GM03348 (cell line): Measurements from ENCODE around the gene CDC45.
A peak's percentile ranks its signal among the peaks of the same experiment; 100 is the strongest.

Source experiments
- DNase-seq: peaks from one replicate; pipeline ENCODE4 v3.0.0; 2012; ENCODE audit warnings: low spot score

CDC45 gene

DNA sequence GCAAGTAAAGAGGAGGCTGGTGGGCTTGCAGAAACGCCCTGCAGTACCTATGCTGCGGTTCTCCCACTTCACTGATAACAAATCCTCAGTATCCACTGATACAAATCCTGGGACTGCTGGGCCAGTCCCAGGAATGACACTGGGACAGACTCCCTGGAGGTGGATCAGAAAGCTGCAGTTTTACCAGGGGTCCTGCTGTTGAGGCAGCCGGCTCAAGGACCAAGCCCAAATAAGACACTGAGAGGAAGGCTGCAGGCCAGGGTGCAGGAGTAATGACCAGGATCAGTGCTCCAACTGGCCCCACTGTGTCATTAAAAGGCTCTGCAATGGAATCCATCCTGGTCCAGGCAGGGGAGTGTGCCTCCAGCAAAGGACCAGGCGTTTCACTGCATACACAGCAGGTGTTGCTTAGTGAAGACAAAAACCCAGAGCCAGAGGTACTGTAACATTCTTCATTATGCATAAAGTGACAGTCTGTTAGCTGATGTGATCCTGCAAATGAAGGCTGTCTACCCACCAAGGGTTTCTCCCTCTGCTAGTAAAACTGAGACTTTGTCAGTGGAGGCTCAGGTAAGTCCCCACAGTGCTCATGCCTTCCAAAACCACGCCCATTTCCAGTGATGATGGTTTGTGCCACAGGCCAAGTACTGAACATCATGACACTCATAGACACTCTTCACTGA is 30.8 kb upstream of the CDC45 start:
- DNase-seq: no peak

DNA sequence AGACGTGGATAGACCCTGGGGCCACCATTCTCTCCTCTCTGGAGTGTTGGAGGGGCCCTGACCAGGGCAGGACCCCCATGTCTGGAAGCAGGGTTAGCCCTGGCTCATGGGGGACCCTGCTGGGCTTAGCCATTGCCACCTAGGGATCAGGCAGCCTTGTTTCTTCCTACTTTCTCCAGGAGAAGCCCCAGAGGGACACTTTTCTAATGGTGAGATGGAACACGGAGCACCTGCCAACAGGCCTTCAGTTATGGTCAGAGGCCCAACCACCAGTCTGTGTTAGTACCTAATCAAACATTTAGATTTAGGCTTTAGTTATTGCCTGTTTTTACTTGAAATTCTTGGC is 30.3 kb upstream of the CDC45 start:
- DNase-seq: no peak

DNA sequence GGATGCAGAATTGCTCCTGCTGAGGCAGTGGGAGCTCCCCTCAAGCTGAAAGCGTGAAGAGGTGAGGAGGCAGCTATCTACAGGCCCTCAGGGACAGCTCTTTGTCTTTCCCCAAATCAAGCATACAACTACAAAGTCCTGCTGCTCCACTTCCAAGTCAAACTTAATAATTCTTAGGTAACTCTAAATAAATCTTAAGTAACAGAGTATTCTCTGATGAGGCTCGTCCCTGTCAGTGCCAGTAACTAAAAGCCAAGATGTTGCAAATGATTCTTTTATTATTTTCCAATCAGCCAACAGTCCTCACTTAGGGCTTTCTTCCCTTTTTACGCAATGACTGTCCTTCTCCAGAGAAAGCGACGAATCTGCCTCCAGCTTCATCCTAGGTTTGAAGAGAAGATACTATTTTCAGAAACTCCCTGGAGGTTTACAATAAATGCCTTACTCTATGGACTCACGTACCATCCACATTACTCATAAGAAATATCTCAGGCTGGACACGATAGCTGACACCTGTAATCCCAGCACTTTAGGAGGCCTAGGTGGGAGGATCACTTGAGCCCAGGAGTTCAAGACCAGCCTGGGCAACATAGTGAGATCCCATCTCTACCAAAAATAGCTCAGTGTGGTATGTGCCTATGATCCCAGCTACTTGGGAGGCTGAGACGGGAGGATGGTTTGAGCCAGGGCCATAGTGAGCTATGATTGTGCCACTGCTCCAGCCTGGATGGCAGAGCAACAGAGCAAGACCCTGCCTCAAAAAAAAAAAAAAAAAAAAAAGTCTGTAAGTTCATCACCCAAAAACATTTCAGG is 29.2 kb upstream of the CDC45 start:
- DNase-seq: no peak

DNA sequence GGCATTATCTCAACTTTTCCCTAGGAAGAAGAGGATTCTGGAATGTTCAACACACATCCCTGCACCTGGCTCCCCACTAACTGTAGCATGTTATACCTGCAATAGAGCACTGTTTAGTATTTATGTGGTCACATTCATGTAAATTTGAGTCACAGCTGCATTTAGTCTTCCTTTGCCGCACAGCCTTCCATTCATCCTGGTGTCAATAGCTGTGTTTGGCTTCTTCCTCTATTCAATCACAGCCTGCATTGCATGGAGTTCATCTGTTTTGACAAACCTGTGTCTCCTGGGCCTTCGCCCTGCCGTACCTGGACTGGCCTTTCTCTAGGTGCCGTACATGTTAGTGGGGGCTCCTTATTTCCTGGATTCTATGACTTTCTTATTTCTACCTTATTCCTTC is 28.1 kb upstream of the CDC45 start:
- DNase-seq: no peak

DNA sequence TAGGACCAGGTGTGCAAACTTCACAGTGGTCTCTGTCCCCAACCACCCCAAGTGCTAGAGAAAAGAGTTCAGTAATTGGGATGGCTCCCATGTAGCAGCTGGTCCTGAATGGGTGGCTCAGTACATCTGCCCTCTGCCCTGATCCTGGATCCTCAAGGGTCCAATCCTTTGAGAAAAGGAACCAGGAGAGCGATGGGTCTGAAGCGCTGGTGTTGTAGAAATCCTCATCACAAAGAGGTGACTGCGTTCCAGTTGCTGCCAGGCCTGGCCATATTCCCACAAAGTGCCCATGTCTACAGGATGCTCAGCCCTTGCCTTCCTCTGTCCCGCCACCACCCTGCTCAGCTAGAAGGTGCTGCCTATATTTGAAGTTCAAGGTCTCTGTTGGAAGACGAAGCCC is 26.0 kb upstream of the CDC45 start:
- no peak for DNase-seq

DNA sequence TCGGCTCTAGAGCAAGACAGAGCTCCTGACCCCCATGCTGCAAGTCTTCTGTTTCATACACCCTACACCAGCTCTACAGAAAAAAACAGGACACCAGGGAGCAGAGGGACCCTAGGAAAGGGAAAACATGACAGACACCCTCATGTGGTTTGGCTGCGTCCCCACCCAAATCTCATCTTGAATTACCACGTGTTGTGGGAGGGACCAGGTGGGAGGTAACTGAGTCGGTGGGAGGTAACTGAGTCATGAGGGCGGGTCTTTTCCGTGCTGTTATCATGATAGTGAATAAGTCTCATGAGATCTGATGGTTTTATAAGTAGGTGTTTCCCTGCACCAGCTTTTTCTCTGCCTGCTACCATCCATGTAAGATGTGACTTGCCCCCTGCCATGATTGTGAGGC is 25.6 kb upstream of the CDC45 start:
- DNase-seq: no peak

DNA sequence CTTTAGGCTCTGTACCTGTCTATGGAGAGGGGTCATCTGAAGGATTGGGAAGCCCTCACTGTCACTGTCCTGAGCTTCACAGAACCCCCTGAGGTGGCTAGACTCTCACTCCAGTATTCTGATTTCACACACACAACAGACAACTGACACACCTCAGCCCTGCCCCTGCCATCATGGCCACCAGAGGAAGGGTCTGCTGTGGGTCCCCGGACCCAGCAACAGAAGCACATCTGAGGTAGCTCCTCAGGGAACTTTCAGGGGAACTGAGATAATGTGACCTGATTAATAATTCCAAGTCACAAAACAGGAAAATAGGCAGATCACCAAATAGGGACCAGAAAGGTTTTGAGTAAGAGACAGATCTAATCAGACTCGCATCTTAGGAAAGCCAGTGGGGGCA is 24.7 kb upstream of the CDC45 start:
- DNase-seq: no peak

DNA sequence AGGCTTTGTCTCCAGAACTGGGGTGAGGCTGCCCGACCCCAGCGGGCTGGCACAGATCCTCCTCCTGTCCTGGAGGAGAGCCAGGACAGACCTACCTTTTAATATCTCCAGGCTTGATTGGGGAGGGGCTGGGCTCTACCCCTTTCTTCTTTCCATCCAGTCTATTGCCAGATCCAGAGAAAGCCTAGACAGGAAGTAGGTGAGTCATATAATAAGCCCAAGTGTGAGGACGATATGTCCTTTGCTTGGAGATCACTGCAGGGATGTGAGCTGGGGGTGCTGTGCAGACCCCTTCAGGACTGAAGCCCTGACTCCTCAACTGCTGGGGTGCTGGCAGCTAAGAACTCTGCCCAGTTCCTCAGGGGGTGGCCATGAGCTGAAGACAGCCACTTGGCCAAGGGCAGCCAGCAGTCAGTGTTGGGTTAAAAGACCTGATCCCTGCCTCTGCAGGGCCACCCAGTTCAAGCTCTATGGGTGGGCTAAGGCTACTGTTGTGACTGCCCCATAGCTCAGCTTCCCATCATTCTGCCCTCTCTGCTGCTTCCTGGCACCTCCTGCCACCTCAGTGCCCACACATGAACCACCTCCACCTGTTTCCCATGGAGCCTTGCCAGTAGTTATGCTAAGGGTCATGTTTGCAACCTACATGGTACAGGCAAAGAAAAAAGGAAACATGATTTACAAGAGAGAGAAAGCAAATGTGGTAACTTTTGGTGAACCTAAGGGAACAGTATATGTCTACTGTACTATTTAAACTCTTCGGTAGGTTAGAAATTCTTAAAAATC is 23.9 kb upstream of the CDC45 start:
- no peak for DNase-seq

DNA sequence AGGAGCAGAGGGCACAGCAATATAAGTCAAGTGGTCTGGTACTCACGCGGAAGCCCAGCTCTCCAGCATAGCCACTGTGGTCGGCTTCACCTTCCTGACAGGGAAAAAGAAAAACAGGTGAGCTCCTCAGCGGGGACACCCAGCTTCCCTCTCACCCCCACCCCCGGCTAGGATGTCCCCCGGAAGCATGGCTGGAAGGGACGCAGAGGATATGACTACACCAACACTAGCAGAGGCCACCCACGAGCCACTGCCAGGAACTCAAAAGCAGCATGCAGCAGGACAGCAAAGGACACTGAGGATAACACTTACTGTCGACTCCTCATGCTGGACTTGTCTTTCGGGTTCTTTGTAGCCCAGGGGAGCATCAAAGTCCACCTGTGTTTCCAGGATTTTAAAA is 23.2 kb upstream of the CDC45 start:
- no peak for DNase-seq

DNA sequence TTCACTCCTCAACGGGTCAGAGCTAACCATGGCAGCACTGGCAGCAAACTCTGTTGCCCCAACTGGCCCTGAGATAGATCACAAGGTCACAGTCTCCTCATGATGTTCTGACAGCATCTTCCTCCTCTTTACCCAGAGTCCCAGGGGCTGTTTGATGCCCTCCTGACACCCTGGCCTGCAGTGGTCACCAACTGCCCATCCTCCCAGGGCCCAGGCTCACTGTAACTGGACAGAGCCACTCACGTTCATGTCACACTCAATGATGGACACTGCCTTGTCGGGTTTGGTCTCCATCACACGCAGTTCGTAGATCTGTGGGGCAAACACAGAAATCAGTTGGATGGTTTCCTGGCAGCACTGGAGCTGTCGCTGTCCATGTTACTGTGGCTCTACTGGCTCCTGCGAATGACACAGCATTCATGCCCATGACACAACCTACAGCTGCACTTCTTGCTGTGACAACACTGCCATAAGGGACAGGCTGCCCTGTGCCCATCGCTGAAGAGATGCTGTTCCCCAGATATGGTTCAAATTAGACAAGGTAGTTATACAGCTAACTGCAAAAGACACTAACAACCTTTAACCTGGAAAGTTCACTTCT is 21.8 kb upstream of the CDC45 start:
- no peak for DNase-seq

DNA sequence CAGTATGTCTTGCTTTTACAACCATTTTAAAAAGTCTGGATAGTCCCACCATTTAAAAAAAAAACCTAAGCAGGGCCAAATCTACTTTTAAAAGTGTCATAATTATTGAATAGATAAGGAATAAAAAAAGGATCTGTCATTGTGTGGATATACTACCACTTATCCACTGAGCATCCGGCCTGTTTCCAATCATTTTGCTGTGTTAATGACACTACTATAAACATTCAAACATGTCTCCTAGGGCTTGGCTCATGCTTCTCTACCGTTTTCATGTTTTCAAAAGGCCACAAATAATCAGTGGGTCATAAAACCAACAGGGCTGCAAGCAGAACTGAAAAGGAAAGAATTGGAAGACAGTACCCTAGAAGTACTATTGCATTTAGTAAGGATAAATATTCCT is 19.7 kb upstream of the CDC45 start:
- no peak for DNase-seq

DNA sequence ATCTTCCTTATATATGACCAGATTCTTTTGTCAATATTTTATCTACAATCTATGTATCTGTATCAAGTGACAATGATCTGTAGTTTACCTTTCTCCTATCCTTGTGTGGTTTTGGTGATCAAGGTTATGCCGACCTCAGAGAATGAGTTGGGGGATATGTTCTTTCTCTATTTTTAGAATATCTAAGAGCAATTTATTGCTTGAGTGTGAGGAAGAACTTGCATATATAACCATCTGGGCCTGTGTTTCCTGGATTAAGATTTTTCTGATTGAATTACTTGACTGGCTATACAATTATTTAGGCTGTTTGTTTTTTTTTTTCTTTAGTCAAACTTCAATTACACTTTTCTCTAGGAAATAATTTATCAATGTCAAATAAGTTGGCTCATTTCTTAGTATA is 18.2 kb upstream of the CDC45 start:
- DNase-seq: no peak

DNA sequence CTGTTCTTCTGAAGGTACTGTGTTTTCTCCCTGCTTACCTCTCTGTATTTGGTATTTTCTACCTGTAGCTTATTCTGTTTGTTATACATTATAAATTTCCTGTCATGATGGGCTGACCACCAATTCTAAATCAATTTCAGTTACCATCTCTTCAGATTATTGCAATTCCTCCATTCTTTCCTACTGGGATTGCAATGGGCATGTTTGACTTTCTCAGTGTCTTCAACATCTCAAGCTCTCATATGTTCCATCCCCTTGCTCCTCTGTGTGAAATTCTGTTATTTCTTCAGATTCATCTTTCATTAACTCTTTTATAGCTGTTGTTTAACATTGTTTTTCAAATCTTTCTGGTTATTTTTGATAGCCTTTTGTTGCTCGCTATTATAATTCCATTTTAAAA is 16.7 kb upstream of the CDC45 start:
- DNase-seq: no peak

DNA sequence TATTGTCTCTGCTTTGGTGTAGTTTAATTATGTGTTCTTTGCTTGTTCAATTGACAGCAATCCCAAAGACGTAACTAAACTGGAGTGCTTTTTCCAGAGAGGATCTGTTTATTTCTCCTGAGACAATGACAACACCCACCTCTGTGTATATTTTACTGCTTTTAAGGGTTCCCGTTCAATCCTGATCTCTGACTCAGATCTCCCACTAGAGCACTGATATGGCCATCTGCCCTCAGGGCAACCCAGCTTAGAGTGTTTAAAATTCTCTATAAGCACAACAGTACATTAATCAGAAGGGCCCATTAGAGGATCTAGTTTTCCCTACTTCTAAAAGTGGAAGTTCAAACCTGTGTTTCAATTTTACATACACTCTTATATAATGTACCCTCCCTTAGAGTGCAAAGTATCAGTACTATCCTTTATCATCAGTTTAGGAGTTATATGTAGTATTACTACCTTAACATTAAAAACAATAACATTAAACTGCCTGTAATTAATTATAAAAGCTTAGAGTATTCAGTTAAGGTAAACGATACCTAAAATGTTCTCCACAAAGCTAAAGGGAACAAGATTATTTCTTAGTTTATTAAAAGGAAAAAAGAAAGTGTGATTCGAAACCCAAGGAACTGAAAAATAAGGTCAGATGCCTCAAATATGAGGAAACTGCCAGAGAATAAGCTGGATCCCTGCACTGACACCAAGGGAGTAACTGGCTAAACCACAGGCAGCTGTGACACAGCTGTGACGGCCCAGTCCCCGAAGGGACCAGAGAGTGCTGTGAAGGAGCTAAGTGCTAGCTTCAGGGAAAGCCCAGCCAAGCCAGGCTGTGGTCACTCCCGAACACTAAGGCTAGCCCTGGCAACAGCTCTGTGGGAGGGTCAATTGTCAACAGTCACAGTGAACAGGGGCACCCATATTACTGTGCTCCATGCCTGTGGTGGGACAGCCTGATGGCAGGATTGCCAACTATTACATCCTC is 15.9 kb upstream of the CDC45 start:
- peak; percentile 32 for DNase-seq

DNA sequence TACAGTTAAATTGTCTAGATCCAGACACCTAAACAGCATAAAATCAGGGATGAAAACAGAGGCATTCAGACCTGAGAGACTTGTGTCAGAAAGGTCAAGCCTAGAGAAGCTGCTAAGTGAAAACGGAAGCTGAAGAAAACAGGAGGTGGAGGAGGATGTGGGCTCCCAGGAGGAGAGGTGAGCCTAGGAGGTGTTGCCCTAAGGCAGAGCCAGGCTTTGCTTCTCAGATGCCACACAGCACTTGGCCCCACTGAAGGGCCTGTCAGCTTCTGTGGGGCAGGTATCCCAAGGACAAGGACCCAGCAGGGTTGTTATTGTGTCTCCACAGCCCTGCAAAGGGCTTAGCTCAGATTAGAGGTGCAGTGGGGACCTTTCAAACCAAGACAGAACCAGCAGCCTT is 15.2 kb upstream of the CDC45 start:
- DNase-seq: no peak

DNA sequence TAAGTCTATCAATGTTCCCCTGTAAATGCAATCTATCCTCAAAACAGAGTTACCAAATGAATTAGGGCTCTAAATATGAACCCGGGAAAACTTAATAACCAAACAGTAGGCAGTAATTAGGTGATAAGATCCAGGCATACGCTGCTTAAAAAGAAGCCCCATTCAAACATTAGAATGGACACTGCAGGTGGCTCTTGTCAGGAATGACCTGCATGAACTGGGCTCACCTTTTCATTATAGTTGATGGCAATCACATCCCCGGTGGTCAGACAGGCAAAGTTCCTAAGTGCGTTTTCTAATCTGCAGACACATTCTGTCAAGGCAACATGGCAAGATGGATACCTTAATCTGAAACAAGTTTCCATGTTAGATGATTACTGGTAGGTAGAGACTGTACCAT is 14.7 kb upstream of the CDC45 start:
- no peak for DNase-seq

DNA sequence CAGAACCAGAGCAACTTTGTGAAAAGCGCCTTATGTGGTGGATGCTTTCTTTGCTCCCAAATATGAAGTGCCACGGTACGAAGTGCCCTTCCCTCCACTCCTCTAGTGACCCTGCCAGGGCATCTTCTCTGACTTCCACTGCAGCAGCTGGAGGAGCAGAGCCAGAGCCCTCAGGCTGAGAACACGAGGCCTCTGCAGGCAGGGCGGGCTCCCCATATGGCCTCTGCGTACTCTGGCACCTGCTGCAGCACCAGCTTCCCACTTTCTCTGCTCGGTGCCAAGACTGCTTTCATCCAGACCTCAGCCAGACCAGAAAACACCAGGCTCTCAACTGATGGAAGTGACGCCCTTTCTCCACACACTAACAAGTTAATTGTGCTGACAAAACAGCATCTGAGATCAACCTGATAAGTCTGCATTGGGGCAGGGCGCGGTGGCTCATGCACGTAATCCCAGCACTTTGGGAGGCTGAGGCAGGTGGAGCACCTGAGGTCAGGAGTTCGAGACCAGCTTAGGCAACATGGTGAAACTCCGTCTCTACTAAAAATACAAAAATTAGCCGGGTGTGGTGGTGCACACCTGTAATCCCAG is 13.5 kb upstream of the CDC45 start:
- no peak for DNase-seq

DNA sequence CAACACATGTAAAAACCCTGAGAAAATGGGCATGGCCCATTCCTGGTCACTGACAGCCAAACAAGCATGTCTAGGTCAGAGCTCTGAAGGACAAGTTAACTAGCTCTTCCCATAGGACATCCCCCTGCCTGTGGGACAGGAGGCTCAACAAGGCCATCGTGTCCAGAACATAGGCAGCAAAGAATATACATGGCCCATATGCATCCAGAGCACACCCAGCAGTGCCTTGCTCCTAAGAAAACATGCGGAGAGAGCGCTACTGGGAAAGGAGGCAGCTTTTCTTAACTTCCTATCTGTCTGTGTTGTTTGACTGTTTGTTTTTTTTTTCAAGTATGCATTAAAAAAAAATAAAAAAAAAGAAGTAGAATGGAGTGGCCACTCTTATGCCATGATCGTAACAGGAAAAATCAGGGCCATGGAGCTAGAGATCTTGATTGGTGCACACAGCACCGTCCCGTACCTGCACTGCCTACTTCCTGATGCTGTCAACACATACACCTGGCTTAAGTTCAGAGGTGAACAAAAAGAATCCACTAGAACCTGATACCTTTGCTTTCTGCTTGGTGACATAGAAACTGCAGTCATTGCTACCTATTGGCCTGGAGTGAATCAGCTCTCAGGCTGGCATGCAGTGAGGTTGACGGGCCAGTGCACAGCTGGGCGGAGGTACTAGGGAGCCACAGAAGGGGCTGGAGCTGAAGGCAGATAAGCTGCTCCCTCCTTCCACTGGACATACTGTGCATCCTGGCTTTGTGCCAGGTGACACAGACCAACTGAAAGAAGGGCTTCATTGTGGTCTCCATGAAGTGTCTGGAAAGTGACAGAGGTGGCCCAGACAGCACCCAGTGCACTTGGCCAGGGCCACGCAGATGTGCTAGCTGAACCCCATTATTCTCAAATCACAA is 12.6 kb upstream of the CDC45 start:
- no peak for DNase-seq

DNA sequence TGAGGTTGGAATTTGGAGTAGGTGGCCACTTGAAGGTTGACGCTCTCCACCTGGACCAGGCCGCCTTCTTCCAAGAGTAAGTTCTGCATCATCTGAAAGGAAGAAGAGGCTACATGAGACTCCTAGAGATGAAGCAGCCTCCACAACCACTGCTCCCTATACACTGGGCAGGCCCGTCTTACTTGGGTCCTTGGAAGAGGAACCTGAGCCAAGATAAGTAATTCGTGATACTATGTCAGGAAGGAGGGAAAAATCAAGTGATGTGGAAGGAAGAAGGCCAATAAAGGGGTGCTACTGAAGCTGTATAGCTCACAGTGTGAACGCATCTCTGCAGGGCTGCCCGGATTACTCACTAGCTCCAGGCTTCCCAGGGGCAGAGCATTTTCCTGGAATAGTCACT is 11.8 kb upstream of the CDC45 start:
- no peak for DNase-seq

DNA sequence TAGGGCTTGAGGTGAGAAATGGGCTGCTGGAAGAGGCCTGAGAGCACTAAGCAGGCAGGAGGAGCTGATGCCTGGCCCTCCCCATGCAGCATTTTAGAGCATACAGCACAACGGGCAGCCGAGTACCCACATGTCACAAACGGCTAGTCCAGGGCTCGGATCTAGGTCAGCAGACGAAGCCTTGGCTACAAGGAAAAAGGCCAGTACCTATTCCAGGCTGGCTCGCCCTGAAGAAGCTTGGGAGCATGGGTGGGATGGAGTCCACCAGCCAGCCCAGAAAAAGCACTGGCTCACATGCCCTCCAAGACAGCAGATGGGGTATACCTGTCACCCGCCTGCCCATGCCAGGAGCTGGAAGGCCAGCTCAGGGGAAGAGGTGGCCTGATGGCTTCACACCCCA is 10.3 kb upstream of the CDC45 start:
- no peak for DNase-seq
